HG02884 (cell line): ENCODE data around the gene DMXL2.
"Not testable (repeated sequence)": the region's sequence is repeated elsewhere in the genome, so short reads cannot be mapped to it uniquely, and the experiment has no call there.

Source experiments
- ATAC-seq: cut with Tn5 transposase; IDR thresholded peaks from one replicate; pipeline ENCODE4 v1.9.1; 2021; ENCODE audit warnings: mild to moderate bottlenecking, moderate library complexity; ENCODE audit not compliant: unreplicated experiment

Gene DMXL2

GRCh38 chr15:51423040-51423439 is 199.5 kb downstream of the DMXL2 start:
- not testable (repeated sequence) for ATAC-seq

GRCh38 chr15:51416129-51416528 is 206.4 kb downstream of the DMXL2 start:
- ATAC-seq, result no peak

DNA sequence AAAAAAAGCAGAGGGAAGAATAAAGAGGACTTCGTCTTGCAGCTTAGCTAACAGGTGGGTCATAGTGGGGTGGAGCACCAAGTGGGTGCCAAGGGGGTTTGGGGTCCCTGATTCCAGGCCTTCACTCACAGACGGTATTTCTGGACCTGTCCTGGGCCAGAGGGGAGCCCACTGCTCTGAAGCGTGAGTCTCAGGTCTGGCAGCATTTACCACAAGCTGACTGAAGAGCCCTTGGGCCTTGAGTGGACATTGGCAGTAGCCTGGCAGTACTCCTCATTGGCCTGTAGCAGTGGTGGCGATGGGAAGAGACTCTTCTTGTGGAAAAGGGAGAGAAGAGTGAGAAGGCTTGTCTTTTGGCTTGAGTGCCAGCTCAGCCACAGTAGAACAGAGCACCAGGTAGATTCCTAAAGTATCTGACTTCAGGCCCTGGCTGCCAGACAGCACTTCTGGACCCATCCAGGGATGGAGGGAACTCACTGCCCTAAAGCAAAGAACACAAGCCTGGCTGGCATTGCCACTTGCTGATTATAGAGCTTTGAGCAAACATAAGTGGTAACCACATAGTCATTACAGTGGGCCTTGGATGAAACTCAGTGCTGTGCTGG is 208.2 kb downstream of the DMXL2 start:
- no peak for ATAC-seq

DNA sequence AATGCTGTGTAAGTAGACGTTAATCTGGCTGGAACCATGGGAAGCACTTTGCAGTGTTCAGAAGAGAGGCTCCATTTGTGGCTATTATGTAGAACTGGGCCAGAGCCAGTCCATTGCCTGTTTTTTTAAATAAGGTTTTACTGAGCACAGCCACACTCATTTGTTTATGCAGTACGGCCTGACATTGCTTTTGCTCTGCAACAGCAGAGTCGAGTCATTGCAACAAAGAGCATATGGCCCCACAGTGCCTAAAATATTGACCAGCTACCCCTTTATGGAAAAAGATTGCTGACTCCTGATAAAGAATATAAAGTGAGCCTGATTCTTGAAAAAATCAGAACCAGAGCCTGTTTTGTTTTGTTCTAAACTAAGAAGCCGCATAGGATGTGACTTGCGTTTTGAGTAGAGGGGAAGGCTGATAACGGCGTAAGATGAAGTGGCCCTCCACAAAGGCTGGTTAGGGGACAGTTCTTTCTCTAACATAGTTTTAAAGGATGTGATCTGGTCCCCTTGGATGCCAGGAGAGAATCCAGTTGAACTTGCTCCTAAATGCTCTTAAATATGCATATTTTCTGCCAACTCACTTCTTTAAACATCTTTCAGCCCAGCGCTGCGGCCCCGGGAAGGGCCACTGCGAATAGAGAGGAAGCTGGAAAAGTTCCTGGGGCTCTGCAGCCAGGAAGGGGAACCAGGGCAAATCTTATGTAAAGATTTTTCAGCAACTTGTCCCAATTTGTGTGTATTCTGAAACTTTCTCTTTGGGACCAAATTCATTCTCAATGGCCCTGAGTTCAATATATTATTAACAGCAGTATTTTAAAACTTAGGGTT is 216.7 kb downstream of the DMXL2 start:
- no peak for ATAC-seq

DNA sequence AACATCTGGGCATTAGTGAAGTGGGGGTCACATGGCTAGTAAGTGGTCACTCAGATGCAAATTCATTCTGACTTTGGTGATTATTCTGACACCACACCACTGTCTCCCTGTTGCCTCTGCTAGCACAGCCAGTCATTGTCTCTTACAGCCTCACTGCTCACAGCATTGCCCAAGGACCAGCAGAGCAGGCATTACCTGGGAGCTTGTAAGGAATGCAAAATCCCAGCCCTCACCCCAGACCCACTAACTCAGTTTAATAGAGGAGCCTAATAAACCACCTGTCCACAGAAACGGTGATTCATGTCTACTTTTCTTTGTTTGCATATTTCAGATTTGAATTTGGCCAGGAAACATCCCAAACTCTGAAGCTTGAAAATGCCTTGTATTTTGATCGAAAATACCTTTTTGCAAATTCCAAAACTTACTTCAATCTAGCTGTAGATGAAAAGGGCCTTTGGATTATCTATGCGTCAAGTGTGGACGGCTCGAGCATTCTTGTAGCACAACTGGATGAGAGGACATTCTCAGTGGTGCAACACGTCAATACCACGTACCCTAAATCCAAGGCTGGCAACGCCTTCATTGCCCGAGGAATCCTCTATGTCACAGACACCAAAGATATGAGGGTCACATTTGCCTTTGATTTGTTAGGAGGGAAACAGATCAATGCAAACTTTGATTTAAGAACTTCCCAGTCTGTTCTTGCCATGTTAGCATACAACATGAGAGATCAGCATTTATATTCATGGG is 218.4 kb downstream of the DMXL2 start:
- no peak for ATAC-seq

- ATAC-seq, result no peak
Observed at GRCh38 chr15:51403072-51403878, 219.3 kb downstream of the DMXL2 start.

DNA sequence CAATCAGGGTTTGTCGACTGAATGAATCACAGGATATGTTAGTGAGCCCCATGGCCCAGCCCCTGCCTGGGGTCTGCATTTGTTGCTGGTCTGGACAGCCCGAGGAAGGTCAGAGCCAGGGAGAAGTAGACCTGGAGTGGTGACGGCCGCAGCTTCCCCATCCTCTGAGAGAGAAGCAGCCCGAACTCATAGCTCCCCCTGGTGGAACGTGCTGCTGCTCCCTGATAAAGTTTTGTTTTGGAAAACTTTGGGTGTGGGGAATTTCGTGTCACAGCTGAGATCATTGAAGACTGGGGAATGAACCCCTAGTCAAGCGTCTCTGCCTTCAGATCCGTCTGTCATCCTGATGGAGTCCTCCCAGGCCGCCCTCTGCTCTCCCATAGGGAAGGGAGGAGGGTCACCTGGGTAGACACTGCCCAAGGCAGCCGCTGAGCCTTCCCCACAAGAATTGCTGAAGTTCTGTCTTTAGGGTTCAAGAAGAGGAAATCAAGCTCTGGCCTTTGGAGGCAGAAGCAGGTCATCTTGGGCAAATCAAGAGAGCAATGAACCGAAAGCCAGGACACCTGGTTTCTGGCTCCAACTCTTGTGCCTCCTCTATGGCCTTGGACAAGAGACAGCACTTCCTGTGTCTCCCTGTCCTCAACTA is 220.6 kb downstream of the DMXL2 start:
- ATAC-seq, result no peak

- ATAC-seq, result no peak
Observed at GRCh38 chr15:51401051-51401780, 221.4 kb downstream of the DMXL2 start.

DNA sequence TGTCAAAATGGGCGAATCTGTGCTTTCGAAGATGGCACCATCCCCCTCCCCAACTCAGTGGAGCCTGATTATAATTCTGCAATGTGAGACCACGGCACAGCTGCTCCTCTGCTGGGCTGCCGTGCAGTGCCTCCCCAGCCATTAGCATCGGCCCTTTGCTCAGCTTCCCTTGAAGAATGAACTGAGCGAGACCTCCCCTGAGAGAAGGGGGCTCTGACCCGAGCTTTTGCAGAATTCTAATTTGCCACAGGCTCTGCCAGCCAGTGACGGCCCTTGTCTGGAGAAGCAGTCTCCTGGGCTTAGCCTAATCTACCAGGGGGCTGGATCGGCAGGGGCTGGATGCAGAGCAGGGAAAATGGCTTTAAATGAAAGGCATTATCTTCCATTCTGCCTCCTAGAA is 223.9 kb downstream of the DMXL2 start:
- no peak for ATAC-seq
